ENCODE measurements around the gene FSD1.
"Not testable (repeated sequence)": the region's sequence is repeated elsewhere in the genome, so short reads cannot be mapped to it uniquely, and the experiment has no call there.

The FSD1 gene

GRCh38 chr19:4346020-4346383 lies 41.6 kb downstream of the FSD1 start:
- no peak for DNase-seq

DNA sequence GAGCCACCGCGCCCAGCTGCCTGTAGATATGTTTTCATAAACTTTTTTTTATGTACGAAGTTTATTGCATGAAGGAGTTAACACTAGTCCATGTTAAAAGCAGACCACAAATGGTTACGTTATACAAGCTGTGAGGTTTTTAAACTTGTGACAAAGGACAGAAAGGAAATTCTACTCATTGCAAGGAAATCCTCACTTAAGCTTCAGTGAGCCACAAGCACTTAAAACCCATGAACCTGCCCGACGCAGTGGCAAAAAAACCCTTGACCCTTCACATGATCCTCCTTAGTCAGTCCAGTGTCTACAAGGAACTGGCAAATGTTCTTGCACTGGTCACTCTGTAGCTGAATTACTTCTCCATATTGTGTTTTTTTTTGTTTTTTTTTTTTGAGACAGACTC lies 43.1 kb downstream of the FSD1 start:
- no peak for DNase-seq

DNA sequence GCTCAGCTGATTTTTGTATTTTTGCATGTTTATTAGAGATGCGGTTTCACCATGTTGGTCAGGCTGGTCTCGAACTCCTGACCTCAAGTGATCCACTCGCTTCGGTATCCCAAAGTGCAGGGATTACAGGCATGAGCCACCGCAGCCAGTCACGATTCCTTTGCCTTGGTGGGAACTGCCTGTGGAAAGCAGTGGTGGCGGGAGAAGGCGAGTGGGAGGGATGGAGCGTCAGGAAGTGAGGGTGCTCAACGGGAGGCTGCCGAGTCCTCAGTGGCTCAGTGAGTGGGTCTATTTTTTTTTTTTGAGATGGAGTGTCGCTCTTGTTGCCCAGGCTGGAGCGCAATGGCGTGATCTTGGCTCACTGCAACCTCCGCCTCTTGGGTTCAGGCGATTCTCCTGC lies 44.8 kb downstream of the FSD1 start:
- DNase-seq: not testable (repeated sequence)

DNA sequence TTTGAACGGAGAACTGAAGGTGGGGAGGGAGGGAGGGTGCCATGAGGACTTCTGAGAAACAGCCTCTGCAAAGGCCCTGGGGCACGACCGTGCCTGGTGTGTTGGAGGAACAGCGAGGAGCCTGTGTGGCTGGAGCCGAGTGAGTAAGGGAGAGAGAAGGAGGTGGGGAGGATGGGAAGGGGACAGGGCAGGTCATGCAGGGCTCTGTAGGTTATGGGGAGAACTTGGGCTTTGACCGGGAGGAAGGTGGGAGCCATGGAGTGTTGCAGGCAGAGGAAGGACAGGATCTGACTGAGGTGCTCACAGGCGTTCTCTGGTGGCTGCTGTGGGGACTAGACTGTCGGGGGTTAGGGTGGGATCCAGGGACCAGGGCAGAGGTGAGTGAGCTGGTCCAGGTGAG lies 45.7 kb downstream of the FSD1 start:
- DNase-seq: no peak

DNA sequence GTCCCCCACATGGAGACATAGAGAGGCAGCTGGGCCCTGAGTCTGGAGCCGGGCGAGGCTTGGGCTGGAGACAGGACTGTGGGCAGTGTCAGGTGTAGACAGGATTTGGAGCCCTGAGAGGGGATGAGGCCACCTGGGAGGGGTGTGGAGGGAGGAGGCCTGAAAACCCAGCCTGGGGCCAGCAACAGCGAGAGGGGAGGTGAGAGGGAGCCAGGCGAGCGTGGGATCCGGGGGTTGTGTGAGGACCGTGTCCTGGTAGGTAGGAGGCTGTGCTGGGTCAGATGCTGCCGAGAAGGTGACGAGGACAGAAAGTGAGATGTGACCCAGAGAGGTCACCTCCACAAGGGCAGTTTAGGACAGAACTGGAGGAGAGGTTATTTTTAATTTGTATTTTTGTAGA lies 46.3 kb downstream of the FSD1 start:
- DNase-seq: no peak

DNA sequence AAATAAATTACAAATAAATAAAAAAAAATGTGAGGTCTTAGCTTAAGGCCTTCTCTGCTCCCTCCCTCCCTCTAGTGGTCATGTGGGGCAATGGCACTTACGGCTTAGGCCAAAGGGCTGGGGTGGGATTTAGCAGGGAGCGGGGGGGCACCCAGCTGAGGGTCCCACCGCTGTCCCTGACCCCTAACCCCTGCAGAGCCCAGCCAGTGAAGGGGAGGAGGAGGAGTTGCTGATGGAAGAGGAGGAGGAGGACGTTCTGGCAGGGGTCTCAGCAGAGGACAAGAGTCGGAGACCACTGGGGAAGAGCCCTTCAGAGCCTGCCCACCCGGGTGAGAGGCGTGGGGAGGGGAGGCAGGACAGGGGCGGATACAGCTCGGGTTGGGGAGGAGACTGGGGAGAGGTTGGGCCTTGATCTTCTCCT lies 48.3 kb downstream of the FSD1 start:
- DNase-seq: peak; percentile 54 to 74

GRCh38 chr19:4354282-4354681 lies 49.9 kb downstream of the FSD1 start:
- DNase-seq: no peak

DNA sequence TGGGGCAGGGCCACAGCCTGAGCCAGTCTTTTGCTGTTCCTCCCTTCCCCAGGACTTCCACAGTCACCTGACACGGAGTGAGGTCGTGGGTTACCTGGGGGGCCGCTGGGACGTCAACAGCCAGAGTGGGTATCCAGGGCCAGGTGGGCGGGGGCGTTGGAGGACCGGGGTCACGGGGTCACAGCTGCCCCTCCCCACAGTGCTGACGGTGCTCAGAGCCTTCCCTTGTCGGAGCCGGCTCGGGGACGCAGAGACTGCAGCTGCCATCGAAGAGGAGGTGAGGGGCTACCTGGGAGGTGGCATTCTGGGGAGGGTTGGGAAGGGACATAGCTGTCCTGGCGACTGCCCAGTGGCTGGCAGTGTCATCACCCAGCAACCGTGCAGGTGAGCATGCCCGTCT lies 50.5 kb downstream of the FSD1 start:
- no peak for DNase-seq

- DNase-seq: no peak
Measured at GRCh38 chr19:4357095-4357797, 52.8 kb downstream of the FSD1 start.

- DNase-seq: no peak
Measured at GRCh38 chr19:4357921-4358326, 53.5 kb downstream of the FSD1 start.

DNA sequence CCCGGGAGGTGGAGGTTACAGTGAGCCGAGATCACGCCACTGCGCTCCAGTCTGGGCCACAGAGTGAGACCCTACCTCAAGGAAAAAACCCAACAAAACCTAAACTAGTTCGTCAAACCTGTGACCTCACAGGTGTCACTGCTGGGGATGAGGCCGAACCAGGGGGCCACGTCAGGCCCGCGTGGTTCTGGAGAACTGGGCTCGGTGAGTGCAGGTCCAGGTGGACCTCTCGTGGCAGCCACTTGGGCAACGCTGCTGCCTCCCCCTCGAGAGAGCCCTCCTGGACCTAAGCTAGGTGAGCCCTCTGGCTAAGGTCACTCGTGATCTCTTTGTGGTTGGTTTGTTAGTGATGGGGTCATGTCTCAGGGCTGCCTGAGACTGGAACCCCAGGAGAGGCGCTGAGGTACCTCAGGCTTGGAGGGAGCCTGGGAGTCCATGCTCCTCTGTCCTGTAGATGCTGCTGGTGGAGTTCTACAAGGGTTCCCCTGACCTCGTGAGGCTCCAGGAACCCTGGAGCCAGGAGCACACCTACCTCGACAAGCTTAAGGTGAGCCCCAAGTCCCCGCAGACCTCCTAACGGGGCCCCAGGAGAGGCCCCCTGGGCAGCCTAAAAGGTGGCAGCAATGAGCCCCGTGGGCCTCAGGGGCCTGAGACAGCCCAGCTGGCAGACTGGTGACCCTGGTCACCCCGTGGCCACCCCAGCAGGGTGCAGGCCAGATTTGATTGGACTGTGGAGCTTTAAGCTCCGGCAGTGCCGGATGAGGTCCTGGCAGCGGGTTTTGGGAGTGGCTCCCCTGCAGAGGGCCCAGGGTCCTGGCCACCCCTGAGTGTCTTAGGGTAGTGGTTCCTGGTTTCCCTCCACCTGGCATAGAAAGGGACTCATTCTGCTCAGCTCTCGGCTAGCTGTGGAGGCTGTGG lies 54.6 kb downstream of the FSD1 start:
- no peak for DNase-seq

GRCh38 chr19:4359627-4360000 lies 55.2 kb downstream of the FSD1 start:
- no peak for DNase-seq

GRCh38 chr19:4360081-4360569 lies 55.7 kb downstream of the FSD1 start:
- DNase-seq: no peak

- DNase-seq: no peak
Measured at GRCh38 chr19:4360641-4361151, 56.3 kb downstream of the FSD1 start.

DNA sequence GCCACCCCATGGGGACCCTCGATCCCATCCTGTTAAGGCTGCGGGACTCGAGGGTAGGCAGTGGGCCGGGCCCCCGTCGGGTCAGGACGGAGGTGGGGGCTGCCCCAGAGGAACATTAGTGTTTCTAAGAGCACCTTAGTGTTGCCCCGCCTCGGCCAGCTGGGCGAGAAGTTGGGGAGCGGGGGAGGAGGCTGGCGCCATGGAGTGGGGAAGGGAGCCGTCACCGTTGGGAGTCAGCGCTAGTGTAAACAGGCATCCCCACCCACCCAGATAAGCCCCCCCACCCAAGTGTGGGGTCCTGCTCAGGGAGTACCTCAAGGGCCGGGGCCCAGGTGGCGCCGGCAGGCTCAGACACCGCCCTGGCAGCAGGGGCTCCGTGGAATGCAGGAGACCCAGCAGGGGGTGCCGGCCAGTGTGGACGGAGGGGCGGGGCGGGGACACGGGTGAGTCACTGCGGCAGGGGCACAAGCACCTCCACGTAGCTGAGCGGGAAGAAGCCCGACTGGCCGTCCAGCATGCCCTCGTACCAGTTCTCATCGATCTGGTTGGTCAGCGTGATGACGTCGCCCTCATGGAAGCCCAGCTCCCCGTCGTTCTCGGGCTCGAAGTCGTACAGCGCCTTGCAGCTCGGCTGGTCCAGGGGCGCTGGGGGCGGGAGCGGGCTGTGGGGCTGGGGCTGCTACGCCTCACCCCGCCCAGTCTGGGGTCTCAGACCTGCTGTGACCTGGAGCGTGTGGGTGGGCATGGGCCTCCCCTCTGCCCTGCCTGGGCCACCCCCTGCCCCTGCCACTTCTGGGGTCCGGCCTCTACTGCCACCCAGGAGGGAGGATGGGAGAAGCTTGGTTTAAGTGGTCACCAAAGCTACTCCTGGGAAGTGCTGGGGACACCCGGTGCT lies 57.0 kb downstream of the FSD1 start:
- no peak for DNase-seq

DNA sequence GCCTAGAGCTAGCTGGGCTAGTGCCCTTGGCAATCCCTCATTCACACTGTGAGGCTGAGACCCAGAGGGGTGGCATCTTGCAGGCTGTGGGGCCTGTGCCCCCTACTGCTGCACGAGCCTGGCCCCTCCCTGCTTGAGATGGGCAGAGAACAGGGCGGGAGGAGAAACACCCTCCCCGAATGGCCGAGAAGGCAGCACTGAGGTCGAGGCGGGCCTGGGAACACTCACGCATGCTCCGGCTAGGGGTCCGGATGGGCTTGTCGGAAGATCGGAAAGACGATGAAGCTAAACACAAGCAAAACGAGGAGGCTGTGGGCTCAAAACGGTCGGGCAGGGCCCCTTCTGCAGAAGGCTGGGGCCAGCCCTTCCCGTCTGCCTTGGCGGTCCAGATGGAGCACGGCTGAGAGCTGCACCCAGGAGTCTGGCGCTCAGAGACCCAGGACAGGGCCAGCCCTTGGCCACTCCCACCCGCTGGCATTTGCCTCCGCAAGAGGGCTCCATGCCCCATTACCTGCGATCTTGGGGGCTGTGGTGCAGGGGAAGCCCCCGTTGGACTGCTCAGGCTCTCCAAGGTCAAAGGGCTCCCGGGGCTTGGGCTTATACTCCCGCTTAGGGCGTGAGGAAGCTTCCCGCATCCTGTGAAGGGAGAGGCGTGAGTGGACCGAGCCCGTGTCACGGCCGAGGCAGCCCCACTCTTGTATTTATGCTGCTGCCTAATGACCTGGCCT lies 57.9 kb downstream of the FSD1 start:
- no peak for DNase-seq

DNA sequence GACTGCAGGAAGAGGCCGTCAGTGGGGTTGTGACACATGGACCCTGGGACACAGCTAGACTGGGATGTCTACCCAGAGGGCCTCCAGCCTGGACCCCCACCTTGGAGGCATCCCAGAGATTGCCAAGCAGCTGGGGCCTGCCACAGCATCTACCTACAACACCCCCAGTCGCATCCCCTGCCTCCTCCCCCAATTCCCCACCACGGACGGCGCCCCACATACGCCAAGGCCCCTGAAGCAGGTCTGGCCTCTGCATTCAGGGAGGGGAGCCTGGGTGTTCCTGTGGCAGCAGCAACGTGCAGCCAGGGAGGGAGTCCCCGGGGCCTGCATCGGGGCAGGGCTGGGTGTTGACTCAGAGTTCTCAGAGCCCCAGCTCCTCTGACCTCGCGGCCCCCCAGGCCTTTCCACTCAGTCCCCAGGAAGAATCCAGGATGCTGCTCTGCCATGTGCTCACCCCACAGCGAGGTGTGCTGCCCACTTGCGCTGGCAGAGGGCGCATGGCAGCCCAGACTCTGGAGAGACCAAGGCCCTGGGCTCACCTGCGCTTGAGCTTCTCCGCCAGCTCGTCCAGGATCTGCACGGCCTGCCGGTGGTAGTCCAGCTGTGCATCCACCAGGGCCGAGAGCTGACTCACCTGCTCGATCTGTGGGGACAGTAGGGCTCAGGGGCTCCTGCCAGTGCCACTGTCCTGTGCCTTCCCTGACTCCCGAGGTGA lies 58.6 kb downstream of the FSD1 start:
- no peak for DNase-seq

DNA sequence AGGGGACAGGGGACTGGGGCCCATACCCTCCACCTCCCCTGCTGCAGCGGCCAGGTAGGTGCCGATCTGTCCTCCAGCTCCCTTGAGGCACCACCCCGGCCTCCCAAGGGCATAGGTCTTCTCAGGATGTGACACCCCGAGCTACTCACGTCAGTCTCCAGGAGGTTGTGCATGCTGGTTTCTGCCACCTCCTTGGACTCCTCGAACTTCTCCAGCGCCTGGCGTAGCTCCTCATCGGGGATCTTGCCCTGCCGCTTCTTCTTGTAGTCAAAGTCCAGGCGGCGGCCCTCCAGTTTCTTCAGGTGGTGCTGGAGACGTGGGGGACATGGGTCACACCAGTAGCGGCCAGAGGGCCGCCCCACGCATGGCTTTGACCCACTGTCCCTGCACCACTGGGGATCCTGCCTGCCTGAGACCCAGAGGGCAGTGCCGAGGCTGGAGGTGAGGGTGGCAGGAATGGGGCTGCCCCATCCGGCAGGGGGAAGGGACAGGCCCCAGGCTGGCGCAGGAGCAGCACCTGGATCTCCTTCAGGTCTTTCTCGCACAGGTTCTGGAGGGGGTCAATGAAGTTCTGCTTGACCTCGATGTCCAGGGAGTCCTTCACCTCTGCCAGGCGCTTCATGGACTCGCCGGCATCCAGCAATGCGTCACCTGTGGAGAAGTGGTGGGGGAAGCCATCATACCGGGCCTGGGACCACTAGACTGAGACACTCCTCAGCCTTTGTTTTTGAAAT lies 59.3 kb downstream of the FSD1 start:
- DNase-seq: no peak

- DNase-seq: no peak
Measured at GRCh38 chr19:4365341-4365740, 60.9 kb downstream of the FSD1 start.

GRCh38 chr19:4365791-4366665 lies 61.6 kb downstream of the FSD1 start:
- DNase-seq: no peak
